HL-60 (cell line): ENCODE data around the gene IGFBPL1.

Experiments used
- DNase-seq, 2 experiments: peaks; one replicate each; pipeline ENCODE4 v3.0.0-alpha.2; 2010 to 2020; ENCODE audit warnings: low read depth in 1 of 2, low spot score in 1 of 2
- H3K27ac ChIP-seq: fragments of 250-450 bp; sonication (Bioruptor Pico); replicated peaks from 2 replicates; pipeline ENCODE4 v1.5.1; 2020; ENCODE audit warnings: mild to moderate bottlenecking, moderate library complexity
- H3K27me3 ChIP-seq: fragments of 250-450 bp; sonication (Bioruptor Pico); 2 replicates; pipeline ENCODE4 v1.5.1; 2021; ENCODE audit warnings: mild to moderate bottlenecking, moderate library complexity; ENCODE audit not compliant: insufficient read depth, poor library complexity, severe bottlenecking
- H3K4me3 ChIP-seq: replicated peaks from 2 replicates; pipeline ENCODE4 v1.5.1; 2011; ENCODE audit warnings: mild to moderate bottlenecking, control low read depth, low read length; ENCODE audit not compliant: insufficient read depth
- CTCF ChIP-seq: IDR thresholded peaks from one replicate; pipeline ENCODE4 v1.5.1; 2011; ENCODE audit warnings: low read length, control low read depth, inconsistent platforms; ENCODE audit not compliant: insufficient read depth
- GABPA ChIP-seq: IDR thresholded peaks from 2 replicates; pipeline ENCODE4 v1.6.1; 2012; ENCODE audit warnings: low read depth
- POLR2AphosphoS5 ChIP-seq: IDR thresholded peaks from 2 replicates; pipeline ENCODE4 v1.6.1; 2012; ENCODE audit warnings: low read depth
- SPI1 ChIP-seq: IDR thresholded peaks from 2 replicates; pipeline ENCODE4 v1.6.1; 2012; ENCODE audit warnings: low read depth, mild to moderate bottlenecking, borderline replicate concordance
- TF ChIP-seq, protein P1 (sequence below): IDR thresholded peaks from 2 replicates; pipeline ENCODE4 v1.6.1; 2012; ENCODE audit warnings: low read depth; ENCODE audit not compliant: insufficient replicate concordance

IGFBPL1 gene

GRCh38 chr9:38385896-38386295, 38.4 kb downstream of the IGFBPL1 start:
- no peak for TF ChIP-seq SPI1
- no peak for TF ChIP-seq POLR2AphosphoS5
- TF ChIP-seq CTCF = no peak
- TF ChIP-seq, protein P1, sequence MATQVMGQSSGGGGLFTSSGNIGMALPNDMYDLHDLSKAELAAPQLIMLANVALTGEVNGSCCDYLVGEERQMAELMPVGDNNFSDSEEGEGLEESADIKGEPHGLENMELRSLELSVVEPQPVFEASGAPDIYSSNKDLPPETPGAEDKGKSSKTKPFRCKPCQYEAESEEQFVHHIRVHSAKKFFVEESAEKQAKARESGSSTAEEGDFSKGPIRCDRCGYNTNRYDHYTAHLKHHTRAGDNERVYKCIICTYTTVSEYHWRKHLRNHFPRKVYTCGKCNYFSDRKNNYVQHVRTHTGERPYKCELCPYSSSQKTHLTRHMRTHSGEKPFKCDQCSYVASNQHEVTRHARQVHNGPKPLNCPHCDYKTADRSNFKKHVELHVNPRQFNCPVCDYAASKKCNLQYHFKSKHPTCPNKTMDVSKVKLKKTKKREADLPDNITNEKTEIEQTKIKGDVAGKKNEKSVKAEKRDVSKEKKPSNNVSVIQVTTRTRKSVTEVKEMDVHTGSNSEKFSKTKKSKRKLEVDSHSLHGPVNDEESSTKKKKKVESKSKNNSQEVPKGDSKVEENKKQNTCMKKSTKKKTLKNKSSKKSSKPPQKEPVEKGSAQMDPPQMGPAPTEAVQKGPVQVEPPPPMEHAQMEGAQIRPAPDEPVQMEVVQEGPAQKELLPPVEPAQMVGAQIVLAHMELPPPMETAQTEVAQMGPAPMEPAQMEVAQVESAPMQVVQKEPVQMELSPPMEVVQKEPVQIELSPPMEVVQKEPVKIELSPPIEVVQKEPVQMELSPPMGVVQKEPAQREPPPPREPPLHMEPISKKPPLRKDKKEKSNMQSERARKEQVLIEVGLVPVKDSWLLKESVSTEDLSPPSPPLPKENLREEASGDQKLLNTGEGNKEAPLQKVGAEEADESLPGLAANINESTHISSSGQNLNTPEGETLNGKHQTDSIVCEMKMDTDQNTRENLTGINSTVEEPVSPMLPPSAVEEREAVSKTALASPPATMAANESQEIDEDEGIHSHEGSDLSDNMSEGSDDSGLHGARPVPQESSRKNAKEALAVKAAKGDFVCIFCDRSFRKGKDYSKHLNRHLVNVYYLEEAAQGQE = no peak
- no peak for TF ChIP-seq GABPA
- DNase-seq = no peak
- no peak overlapping the region for H3K4me3 ChIP-seq
- no peaks in the 10 kb centered on the region for H3K27me3 ChIP-seq
- H3K27ac ChIP-seq = no peak overlapping the region

GRCh38 chr9:38384990-38385848, 39.0 kb downstream of the IGFBPL1 start:
- no peak for TF ChIP-seq SPI1
- no peak for TF ChIP-seq POLR2AphosphoS5
- no peak for TF ChIP-seq GABPA
- TF ChIP-seq CTCF = no peak
- TF ChIP-seq, protein P1 = no peak
- H3K4me3 ChIP-seq = no peak overlapping the region
- no peak overlapping the region for H3K27ac ChIP-seq
- no peaks in the 10 kb centered on the region for H3K27me3 ChIP-seq
- DNase-seq = no peak

GRCh38 chr9:38382141-38382540, 42.1 kb downstream of the IGFBPL1 start:
- DNase-seq = no peak
- Histone ChIP-seq H3K27ac (no peak overlapping the region), H3K4me3 (no peak overlapping the region), H3K27me3 (no peaks in the 10 kb centered on the region)
- TF ChIP-seq, protein P1 = no peak
- no peak for TF ChIP-seq GABPA
- TF ChIP-seq CTCF = no peak
- no peak for TF ChIP-seq POLR2AphosphoS5
- TF ChIP-seq SPI1 = no peak
